Transverse colon (tissue), 4 donors: ENCODE data around the gene LRRC42. TPM values are rescaled to one million over a fixed set of nuclear protein-coding genes. Genes with fewer than 3 reads are reported as not detected.

Experiments
- DNase-seq: peaks from one replicate; pipeline ENCODE4 v3.0.0-alpha.2; 2019
- H3K27ac ChIP-seq, 4 donors: fragments of 200-600 bp; sonication (generic); 2 replicates each; pipeline ENCODE4 v1.5.1; 2016 to 2018; ENCODE audit warnings: inconsistent platforms in 4 of 4
- H3K27me3 ChIP-seq: fragments of 200-600 bp; sonication (generic); 2 replicates; pipeline ENCODE4 v1.5.1; 2017; ENCODE audit warnings: inconsistent platforms
- H3K36me3 ChIP-seq, 4 donors: fragments of 200-600 bp; sonication (generic); 2 replicates each; pipeline ENCODE4 v1.5.1; 2017 to 2019; ENCODE audit warnings: inconsistent platforms in 4 of 4
- H3K4me1 ChIP-seq, 4 donors: fragments of 200-600 bp; sonication (generic); 2 replicates each; pipeline ENCODE4 v1.5.1; 2017 to 2020; ENCODE audit warnings: inconsistent platforms in 4 of 4
- H3K4me3 ChIP-seq, 4 donors: fragments of 200-600 bp; sonication (generic); 1 replicate in 1 of 4; 2 replicates in 3 of 4; pipeline versions ENCODE4 v1.5.1 to v1.6.1; 2017 to 2019; ENCODE audit warnings: inconsistent platforms in 4 of 4
- H3K9me3 ChIP-seq, 2 donors: fragments of 200-600 bp; sonication (generic); 2 replicates each; pipeline ENCODE4 v1.5.1; 2017 to 2019; ENCODE audit warnings: inconsistent platforms in 2 of 2
- EP300 ChIP-seq: sonication (generic); formaldehyde crosslinking; IDR thresholded peaks from one replicate; pipeline ENCODE4 v1.6.1; 2017; ENCODE audit warnings: antibody characterized with exemption, low read depth
- POLR2A ChIP-seq: fragments of 450-650 bp; IDR thresholded peaks from one replicate; pipeline ENCODE4 v1.6.1; 2016; ENCODE audit warnings: antibody characterized with exemption, mild to moderate bottlenecking, moderate library complexity
- POLR2AphosphoS5 ChIP-seq, 3 donors: sonication (generic); formaldehyde crosslinking; IDR thresholded peaks; one replicate each; pipeline ENCODE4 v1.6.1; 2016; ENCODE audit warnings: antibody characterized with exemption in 3 of 3
- WGBS, 2 donors: methylation state at CpG; one replicate each; pipeline ENCODE4 v1.1.5; 2018; ENCODE audit warnings: low coverage in 1 of 2; 5-methylcytosine and 5-hydroxymethylcytosine counted together
- in situ Hi-C, 4 donors: fragments of 200-750 bp; cut with MboI; loops; one replicate each; pipeline versions ENCODE4 v1.15.0 to v1.15.1; 2017; ENCODE audit warnings: low sequenced_read_pairs in 3 of 4, low pct_ligation_motif_present in 1 of 4, low pct_unique_long_range_greater_than_20kb in 1 of 4
- intact Hi-C: fragments of 100-400 bp; cut with DNase I; formaldehyde crosslinking; loops from one replicate; pipeline ENCODE4 v1.15.1; 2023; ENCODE audit warnings: low total_unique reads
- total RNA-seq, 4 donors: library from RNA; depleted of rRNA; stranded (reverse); fragments of >200 nt; gene quantifications; one replicate each; pipeline ENCODE4 v1.1.0, GENCODE V29; 2016
- TF ChIP-seq, protein P1 (sequence below), 5 experiments: fragments of 200-600 bp in 3 of 5; fragments of 450-650 bp in 2 of 5; sonication (generic) in 3 of 5; IDR thresholded peaks; 1 replicate in 2 of 5; 2 replicates in 3 of 5; pipeline ENCODE4 v1.5.1; 2016 to 2017; ENCODE audit warnings: antibody characterized with exemption in 5 of 5, inconsistent platforms in 3 of 5, mild to moderate bottlenecking in 2 of 5, moderate library complexity in 1 of 5

Gene LRRC42
- total RNA-seq, 4 donors from 2014 or later = 4.4 to 24.7 (median 17.5) TPM

DNA sequence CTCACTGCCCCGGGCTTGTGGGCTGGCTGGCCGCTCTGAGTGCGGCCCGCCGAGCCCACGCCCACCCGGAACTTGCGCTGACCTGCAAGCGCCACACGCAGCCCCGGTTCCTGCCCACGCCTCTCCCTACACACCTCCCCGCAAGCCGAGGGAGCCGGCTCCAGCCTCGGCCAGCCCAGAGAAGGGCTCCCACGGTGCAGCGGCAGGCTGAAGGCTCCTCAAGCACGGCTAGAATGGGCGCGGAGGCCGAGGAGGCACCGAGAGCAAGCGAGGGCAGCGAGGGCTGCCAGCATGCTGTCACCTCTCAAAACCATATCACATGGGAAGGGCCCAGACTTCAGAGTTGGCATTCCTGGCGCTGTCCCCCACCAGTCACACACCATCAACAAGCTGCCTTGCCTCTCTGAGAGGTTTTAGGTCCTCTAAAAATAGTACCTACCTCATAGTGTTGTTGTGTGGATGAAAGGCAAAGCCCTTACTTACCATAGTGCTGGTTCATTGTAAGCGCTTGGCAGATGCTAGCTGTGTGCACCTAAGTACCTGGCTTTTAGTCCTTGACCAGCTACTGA, 58.4 kb downstream of the LRRC42 start:
- DNase-seq = no peak
- TF ChIP-seq, protein P1, sequence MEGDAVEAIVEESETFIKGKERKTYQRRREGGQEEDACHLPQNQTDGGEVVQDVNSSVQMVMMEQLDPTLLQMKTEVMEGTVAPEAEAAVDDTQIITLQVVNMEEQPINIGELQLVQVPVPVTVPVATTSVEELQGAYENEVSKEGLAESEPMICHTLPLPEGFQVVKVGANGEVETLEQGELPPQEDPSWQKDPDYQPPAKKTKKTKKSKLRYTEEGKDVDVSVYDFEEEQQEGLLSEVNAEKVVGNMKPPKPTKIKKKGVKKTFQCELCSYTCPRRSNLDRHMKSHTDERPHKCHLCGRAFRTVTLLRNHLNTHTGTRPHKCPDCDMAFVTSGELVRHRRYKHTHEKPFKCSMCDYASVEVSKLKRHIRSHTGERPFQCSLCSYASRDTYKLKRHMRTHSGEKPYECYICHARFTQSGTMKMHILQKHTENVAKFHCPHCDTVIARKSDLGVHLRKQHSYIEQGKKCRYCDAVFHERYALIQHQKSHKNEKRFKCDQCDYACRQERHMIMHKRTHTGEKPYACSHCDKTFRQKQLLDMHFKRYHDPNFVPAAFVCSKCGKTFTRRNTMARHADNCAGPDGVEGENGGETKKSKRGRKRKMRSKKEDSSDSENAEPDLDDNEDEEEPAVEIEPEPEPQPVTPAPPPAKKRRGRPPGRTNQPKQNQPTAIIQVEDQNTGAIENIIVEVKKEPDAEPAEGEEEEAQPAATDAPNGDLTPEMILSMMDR (IDR thresholded peaks at IDR 0.05) = no peak
- no peak for TF ChIP-seq EP300
- no peak for TF ChIP-seq POLR2AphosphoS5 (IDR thresholded peaks at IDR 0.05)
- no peak for TF ChIP-seq POLR2A
- no peaks in the 10 kb centered on the region for H3K9me3 ChIP-seq
- no peak overlapping the region for H3K27ac ChIP-seq
- no peaks in the 10 kb centered on the region for H3K4me1 ChIP-seq
- H3K4me3 ChIP-seq = no peak overlapping the region
- in situ Hi-C loops (no loop called here), intact Hi-C loops (no loop called here)
- 95 to 100% methylated on average over 1 to 27 of the region's 27 CpGs for WGBS, 2 donors
- no peaks in the 10 kb centered on the region for H3K36me3 ChIP-seq
- no peaks in the 10 kb centered on the region for H3K27me3 ChIP-seq

DNA sequence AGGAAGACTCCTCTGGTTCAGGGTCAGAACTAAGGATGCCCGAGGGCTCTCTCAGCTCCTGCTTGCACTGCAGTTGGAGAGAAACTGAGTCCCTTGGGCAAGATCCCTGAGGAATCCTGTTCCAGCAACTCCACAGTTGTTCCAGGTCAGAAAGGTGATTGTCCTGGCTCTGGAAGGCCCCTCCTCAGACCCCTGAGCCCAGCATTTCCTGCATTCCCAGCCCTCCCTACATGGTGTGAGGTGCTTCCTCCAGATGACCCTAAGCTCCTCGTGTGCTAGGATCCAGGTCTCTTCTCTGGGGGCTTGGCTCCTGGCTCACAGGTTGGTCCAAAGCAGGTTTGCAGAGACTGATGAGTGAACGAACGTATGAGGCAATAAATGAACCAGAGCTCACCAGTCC, 60.4 kb downstream of the LRRC42 start:
- H3K36me3 ChIP-seq = no peaks in the 10 kb centered on the region
- no peaks in the 10 kb centered on the region for H3K9me3 ChIP-seq
- no peak for DNase-seq
- no peak overlapping the region for H3K27ac ChIP-seq
- H3K4me1 ChIP-seq = no peaks in the 10 kb centered on the region
- H3K27me3 ChIP-seq = no peaks in the 10 kb centered on the region
- H3K4me3 ChIP-seq = no peak overlapping the region
- TF ChIP-seq EP300 (no peak), POLR2A (no peak), POLR2AphosphoS5 (IDR thresholded peaks at IDR 0.05) (no peak)
- TF ChIP-seq, protein P1 (IDR thresholded peaks at IDR 0.05) = no peak
- WGBS, 2 donors = 76 to 83% methylated on average over 3 to 4 of the region's 4 CpGs
- intact Hi-C loops = no loop called here
- in situ Hi-C loops = no loop called here

DNA sequence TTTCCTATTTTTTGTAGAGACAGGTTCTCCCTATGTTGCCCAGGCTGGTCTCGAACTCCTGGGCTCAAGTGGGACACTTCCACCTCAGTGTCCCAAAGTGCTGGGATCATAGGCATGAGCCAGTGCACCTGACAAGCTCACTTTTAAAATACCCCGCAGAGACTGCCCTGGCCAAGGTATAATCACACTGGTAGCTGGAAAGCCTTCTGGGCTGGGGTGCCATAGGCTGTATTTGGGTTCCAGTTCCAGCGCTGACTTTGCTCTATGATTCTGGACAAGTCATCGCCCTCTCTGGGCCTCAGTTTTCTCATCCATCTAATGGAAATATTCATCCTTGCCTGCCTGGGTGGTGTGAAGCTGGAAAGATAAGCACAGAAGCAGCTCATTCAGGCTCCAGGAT, 61.5 kb downstream of the LRRC42 start:
- no peak for DNase-seq
- TF ChIP-seq EP300 (no peak), POLR2AphosphoS5 (IDR thresholded peaks at IDR 0.05) (no peak), POLR2A (no peak)
- TF ChIP-seq, protein P1 (IDR thresholded peaks at IDR 0.05) = no peak
- in situ Hi-C loops (no loop called here), intact Hi-C loops (no loop called here)
- 94% methylated on average over 4 of the region's 4 CpGs; no CpG with 5 or more reads in 1 of the 2 donors for WGBS, 2 donors
- Histone ChIP-seq H3K27me3 (no peaks in the 10 kb centered on the region), H3K27ac (no peak overlapping the region), H3K4me1 (no peaks in the 10 kb centered on the region), H3K9me3 (no peaks in the 10 kb centered on the region), H3K36me3 (no peaks in the 10 kb centered on the region), H3K4me3 (no peak overlapping the region)

DNA sequence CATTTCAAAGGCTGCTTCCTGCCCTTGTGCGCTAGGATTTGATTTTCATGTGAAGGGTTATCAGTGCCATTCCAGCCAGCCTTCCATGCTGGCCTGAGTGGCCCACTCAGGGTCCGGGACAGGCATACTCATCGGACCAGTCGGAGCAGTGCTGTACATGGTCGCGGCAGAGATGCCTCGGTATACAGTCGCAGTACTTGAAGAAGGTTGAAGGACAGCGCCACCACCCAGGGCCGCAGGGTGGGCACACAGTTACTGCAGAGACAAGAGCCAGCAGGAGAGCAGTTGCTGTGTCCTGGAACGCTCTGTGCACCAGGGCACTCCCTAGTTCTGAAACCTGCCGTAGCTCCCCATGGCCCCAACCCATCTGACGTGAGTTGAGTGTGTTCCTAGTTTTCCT, 62.7 kb downstream of the LRRC42 start:
- TF ChIP-seq, protein P1 (IDR thresholded peaks at IDR 0.05) = no peak
- no peak for TF ChIP-seq EP300
- TF ChIP-seq POLR2AphosphoS5 (IDR thresholded peaks at IDR 0.05) = no peak
- intact Hi-C loops (no loop called here), in situ Hi-C loops (no loop called here)
- no peak for DNase-seq
- H3K4me3 ChIP-seq = no peak overlapping the region
- H3K9me3 ChIP-seq = no peaks in the 10 kb centered on the region
- no peaks in the 10 kb centered on the region for H3K36me3 ChIP-seq
- H3K27ac ChIP-seq = no peak overlapping the region
- 85% methylated on average over 13 of the region's 13 CpGs; no CpG with 5 or more reads in 1 of the 2 donors for WGBS, 2 donors
- H3K27me3 ChIP-seq = no peaks in the 10 kb centered on the region
- no peaks in the 10 kb centered on the region for H3K4me1 ChIP-seq
